Measurements from ENCODE around the gene GPR84. TPM values are rescaled to one million over a fixed set of nuclear protein-coding genes. Genes with fewer than 3 reads are reported as not detected.

The GPR84 gene
- polyA plus RNA-seq, 1 donor (not counting 4 experiments of a cell fraction or from before 2014, with no cell fraction given): 0.12 TPM

- dilution Hi-C loops (cut with MboI; ENCODE audit: extremely low pct_ligation_motif_present, low sequenced_read_pairs): no loop called here
- Histone ChIP-seq H3K36me3 (ENCODE audit: control insufficient read depth in 2 of 2, extremely low read depth in 1 of 2, insufficient read depth in 2 of 2, low read length in 2 of 2) (peaks cover 25% of the 10 kb centered on the region in 2 experiments), H3K27me3 (ENCODE audit: control insufficient read depth, extremely low read depth, insufficient read depth, low read length) (no peaks in the 10 kb centered on the region), H3K4me3 (ENCODE audit: control insufficient read depth in 2 of 3, extremely low read depth in 1 of 3, insufficient read depth in 2 of 3, low read depth in 1 of 3, low read length in 3 of 3) (no peak overlapping the region), H3K4me2 (ENCODE audit: control insufficient read depth, extremely low read depth, insufficient read depth, low read depth, low read length) (no peak overlapping the region), H3K9me1 (ENCODE audit: control insufficient read depth, extremely low read depth, insufficient read depth, low read length) (no peaks in the 10 kb centered on the region), H4K20me1 (ENCODE audit: control insufficient read depth, extremely low read depth, insufficient read depth, low read length) (no peaks in the 10 kb centered on the region), H3K9ac (ENCODE audit: control insufficient read depth, extremely low read depth, insufficient read depth, low read length) (peak overlapping the region; percentile 33), H3K4me1 (ENCODE audit: control insufficient read depth, extremely low read depth, insufficient read depth, low read length) (peaks cover 13% of the 10 kb centered on the region), H3K9me3 (ENCODE audit: control insufficient read depth, low read depth, low read length) (no peaks in the 10 kb centered on the region), H2AFZ (ENCODE audit: control insufficient read depth, low read length) (no peak overlapping the region), H3K79me2 (ENCODE audit: control insufficient read depth, insufficient read depth, low read length) (no peaks in the 10 kb centered on the region), H3K27ac (ENCODE audit: control insufficient read depth, insufficient read depth, low read length) (peak overlapping the region; percentile 2)
- FAIRE-seq: peak; percentile 5
- no peak for DNase-seq (ENCODE audit: low read depth, low spot score)
- TF ChIP-seq, protein P1, sequence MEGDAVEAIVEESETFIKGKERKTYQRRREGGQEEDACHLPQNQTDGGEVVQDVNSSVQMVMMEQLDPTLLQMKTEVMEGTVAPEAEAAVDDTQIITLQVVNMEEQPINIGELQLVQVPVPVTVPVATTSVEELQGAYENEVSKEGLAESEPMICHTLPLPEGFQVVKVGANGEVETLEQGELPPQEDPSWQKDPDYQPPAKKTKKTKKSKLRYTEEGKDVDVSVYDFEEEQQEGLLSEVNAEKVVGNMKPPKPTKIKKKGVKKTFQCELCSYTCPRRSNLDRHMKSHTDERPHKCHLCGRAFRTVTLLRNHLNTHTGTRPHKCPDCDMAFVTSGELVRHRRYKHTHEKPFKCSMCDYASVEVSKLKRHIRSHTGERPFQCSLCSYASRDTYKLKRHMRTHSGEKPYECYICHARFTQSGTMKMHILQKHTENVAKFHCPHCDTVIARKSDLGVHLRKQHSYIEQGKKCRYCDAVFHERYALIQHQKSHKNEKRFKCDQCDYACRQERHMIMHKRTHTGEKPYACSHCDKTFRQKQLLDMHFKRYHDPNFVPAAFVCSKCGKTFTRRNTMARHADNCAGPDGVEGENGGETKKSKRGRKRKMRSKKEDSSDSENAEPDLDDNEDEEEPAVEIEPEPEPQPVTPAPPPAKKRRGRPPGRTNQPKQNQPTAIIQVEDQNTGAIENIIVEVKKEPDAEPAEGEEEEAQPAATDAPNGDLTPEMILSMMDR (optimal IDR thresholded peaks at IDR 0.05 in 1 of 3, IDR thresholded peaks at IDR 0.05 in 1 of 3, conservative IDR thresholded peaks at IDR 0.05 in 1 of 3; ENCODE audit: extremely low read depth in 1 of 3, insufficient read depth in 2 of 3, low read length in 3 of 3): no peak
- no peak for TF ChIP-seq EZH2 (IDR thresholded peaks at IDR 0.05; ENCODE audit: low read length)
Measured at GRCh38 chr12:54368025-54368708, 3.9 kb upstream of the GPR84 start.

DNA sequence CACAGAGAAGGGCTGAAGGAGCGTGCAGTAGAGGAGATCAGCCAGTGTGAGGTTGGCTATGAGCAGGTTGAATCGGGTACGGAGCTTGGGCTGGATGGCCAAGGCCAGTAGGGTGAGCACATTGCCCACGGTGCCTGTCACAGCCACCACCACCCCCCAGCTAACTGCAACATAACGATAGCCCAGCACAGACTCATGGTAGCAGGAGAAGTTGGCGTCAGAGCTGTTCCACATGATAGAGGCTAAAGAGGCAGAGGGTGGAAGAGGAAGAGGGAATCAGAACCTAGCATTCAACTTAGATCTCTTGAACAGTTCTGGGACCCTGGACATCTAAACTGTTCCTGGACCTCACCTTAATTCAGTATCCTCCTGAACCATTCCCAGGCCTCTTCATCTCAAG is 668 bp downstream of the GPR84 start:
- no peak overlapping the region for H3K4me2 ChIP-seq (ENCODE audit: control insufficient read depth, extremely low read depth, insufficient read depth, low read depth, low read length)
- no peaks in the 10 kb centered on the region for H3K9me3 ChIP-seq (ENCODE audit: control insufficient read depth, low read depth, low read length)
- DNase-seq (ENCODE audit: low read depth, low spot score): no peak
- dilution Hi-C loops (cut with MboI; ENCODE audit: extremely low pct_ligation_motif_present, low sequenced_read_pairs): no loop called here
- no peak overlapping the region for H3K27ac ChIP-seq (ENCODE audit: control insufficient read depth, insufficient read depth, low read length)
- H3K9ac ChIP-seq (ENCODE audit: control insufficient read depth, extremely low read depth, insufficient read depth, low read length): no peak overlapping the region
- no peak overlapping the region for H2AFZ ChIP-seq (ENCODE audit: control insufficient read depth, low read length)
- FAIRE-seq: no peak
- H3K27me3 ChIP-seq (ENCODE audit: control insufficient read depth, extremely low read depth, insufficient read depth, low read length): no peaks in the 10 kb centered on the region
- no peaks in the 10 kb centered on the region for H4K20me1 ChIP-seq (ENCODE audit: control insufficient read depth, extremely low read depth, insufficient read depth, low read length)
- H3K9me1 ChIP-seq (ENCODE audit: control insufficient read depth, extremely low read depth, insufficient read depth, low read length): no peaks in the 10 kb centered on the region
- no peak overlapping the region for H3K4me3 ChIP-seq (ENCODE audit: control insufficient read depth in 2 of 3, extremely low read depth in 1 of 3, insufficient read depth in 2 of 3, low read depth in 1 of 3, low read length in 3 of 3)
- no peak for TF ChIP-seq EZH2 (IDR thresholded peaks at IDR 0.05; ENCODE audit: low read length)
- H3K79me2 ChIP-seq (ENCODE audit: control insufficient read depth, insufficient read depth, low read length): no peaks in the 10 kb centered on the region
- H3K36me3 ChIP-seq (ENCODE audit: control insufficient read depth in 2 of 2, extremely low read depth in 1 of 2, insufficient read depth in 2 of 2, low read length in 2 of 2): peaks cover 0 to 6% of the 10 kb centered on the region in 2 experiments
- peaks cover 20% of the 10 kb centered on the region for H3K4me1 ChIP-seq (ENCODE audit: control insufficient read depth, extremely low read depth, insufficient read depth, low read length)

GRCh38 chr12:54363047-54363446 is 1.2 kb downstream of the GPR84 start:
- no peaks in the 10 kb centered on the region for H3K79me2 ChIP-seq (ENCODE audit: control insufficient read depth, insufficient read depth, low read length)
- no peak overlapping the region for H3K9ac ChIP-seq (ENCODE audit: control insufficient read depth, extremely low read depth, insufficient read depth, low read length)
- H3K4me1 ChIP-seq (ENCODE audit: control insufficient read depth, extremely low read depth, insufficient read depth, low read length): peaks cover 21% of the 10 kb centered on the region
- H4K20me1 ChIP-seq (ENCODE audit: control insufficient read depth, extremely low read depth, insufficient read depth, low read length): no peaks in the 10 kb centered on the region
- H3K27me3 ChIP-seq (ENCODE audit: control insufficient read depth, extremely low read depth, insufficient read depth, low read length): no peaks in the 10 kb centered on the region
- no peaks in the 10 kb centered on the region for H3K9me3 ChIP-seq (ENCODE audit: control insufficient read depth, low read depth, low read length)
- TF ChIP-seq, protein P1 (optimal IDR thresholded peaks at IDR 0.05 in 1 of 3, IDR thresholded peaks at IDR 0.05 in 1 of 3, conservative IDR thresholded peaks at IDR 0.05 in 1 of 3; ENCODE audit: extremely low read depth in 1 of 3, insufficient read depth in 2 of 3, low read length in 3 of 3): no peak
- no peak for TF ChIP-seq EZH2 (IDR thresholded peaks at IDR 0.05; ENCODE audit: low read length)
- no peak overlapping the region for H2AFZ ChIP-seq (ENCODE audit: control insufficient read depth, low read length)
- no peak for DNase-seq (ENCODE audit: low read depth, low spot score)
- no peak overlapping the region for H3K4me2 ChIP-seq (ENCODE audit: control insufficient read depth, extremely low read depth, insufficient read depth, low read depth, low read length)
- no peak for FAIRE-seq
- no peak overlapping the region for H3K4me3 ChIP-seq (ENCODE audit: control insufficient read depth in 2 of 3, extremely low read depth in 1 of 3, insufficient read depth in 2 of 3, low read depth in 1 of 3, low read length in 3 of 3)
- no peak overlapping the region for H3K27ac ChIP-seq (ENCODE audit: control insufficient read depth, insufficient read depth, low read length)
- no peaks in the 10 kb centered on the region for H3K9me1 ChIP-seq (ENCODE audit: control insufficient read depth, extremely low read depth, insufficient read depth, low read length)
- dilution Hi-C loops (cut with MboI; ENCODE audit: extremely low pct_ligation_motif_present, low sequenced_read_pairs): no loop called here
- H3K36me3 ChIP-seq (ENCODE audit: control insufficient read depth in 2 of 2, extremely low read depth in 1 of 2, insufficient read depth in 2 of 2, low read length in 2 of 2): peaks cover 0 to under 1% of the 10 kb centered on the region in 2 experiments

All from keratinocyte (primary cell).